Measurements from ENCODE around the gene NCKAP5.

DNA sequence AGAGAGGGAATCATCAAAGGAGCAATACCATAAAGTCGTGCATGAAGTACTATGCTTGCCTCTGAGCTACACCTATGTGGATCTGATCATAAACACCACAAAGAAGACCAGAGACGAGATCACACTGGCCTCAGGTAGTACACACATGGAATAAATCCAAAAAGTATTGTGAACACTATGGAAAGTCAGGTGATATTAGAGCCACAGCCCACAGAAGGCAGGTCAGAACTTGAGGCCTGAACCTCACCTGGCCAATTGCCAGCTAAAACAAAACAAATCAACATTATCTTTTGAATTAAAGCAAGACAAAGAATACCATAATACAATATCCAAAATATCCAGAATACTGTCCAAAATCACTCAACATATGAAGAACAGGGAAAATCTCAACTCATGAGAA is 371.1 kb downstream of the NCKAP5 start:
- TF ChIP-seq, protein P1, sequence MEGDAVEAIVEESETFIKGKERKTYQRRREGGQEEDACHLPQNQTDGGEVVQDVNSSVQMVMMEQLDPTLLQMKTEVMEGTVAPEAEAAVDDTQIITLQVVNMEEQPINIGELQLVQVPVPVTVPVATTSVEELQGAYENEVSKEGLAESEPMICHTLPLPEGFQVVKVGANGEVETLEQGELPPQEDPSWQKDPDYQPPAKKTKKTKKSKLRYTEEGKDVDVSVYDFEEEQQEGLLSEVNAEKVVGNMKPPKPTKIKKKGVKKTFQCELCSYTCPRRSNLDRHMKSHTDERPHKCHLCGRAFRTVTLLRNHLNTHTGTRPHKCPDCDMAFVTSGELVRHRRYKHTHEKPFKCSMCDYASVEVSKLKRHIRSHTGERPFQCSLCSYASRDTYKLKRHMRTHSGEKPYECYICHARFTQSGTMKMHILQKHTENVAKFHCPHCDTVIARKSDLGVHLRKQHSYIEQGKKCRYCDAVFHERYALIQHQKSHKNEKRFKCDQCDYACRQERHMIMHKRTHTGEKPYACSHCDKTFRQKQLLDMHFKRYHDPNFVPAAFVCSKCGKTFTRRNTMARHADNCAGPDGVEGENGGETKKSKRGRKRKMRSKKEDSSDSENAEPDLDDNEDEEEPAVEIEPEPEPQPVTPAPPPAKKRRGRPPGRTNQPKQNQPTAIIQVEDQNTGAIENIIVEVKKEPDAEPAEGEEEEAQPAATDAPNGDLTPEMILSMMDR (conservative IDR thresholded peaks at IDR 0.05; ENCODE audit: low read depth, low read length) = no peak
- no peak for TF ChIP-seq EZH2phosphoT487 (IDR thresholded peaks at IDR 0.05; ENCODE audit: borderline replicate concordance, low read length)

Data from PC-3 (cell line).